Aorta (tissue), 5 donors: Measurements from ENCODE around the gene ADSS1. TPM values are rescaled to one million over a fixed set of nuclear protein-coding genes. Genes with fewer than 3 reads are reported as not detected.

Experiments
- ATAC-seq: fragments of 200-7000 bp; cut with Tn5 transposase; one replicate; pipeline ENCODE4 v1.9.1; 2022; ENCODE audit warnings: moderate library complexity; ENCODE audit not compliant: low FRiP score
- DNase-seq, 2 donors: peaks; one replicate each; pipeline ENCODE4 v3.0.0-alpha.2; 2020
- H3K27ac ChIP-seq, 2 donors: one replicate each; pipeline ENCODE4 v1.5.1; 2013; ENCODE audit warnings: low read length in 2 of 2, mild to moderate bottlenecking in 2 of 2, moderate library complexity in 2 of 2, control low read depth in 1 of 2, inconsistent platforms in 1 of 2, low read depth in 1 of 2
- H3K27me3 ChIP-seq, 2 donors: one replicate each; pipeline ENCODE4 v1.6.1; 2013; ENCODE audit warnings: control low read depth in 1 of 2, low read length in 1 of 2, mild to moderate bottlenecking in 1 of 2, moderate library complexity in 1 of 2; ENCODE audit not compliant: insufficient read depth in 2 of 2, control insufficient read depth in 1 of 2
- H3K36me3 ChIP-seq, 2 donors: one replicate each; pipeline ENCODE4 v1.6.1; 2013; ENCODE audit warnings: control low read depth in 1 of 2, low read length in 1 of 2, mild to moderate bottlenecking in 1 of 2; ENCODE audit not compliant: insufficient read depth in 2 of 2, control insufficient read depth in 1 of 2
- H3K4me1 ChIP-seq, 2 donors: one replicate each; pipeline ENCODE4 v1.6.1; 2013; ENCODE audit warnings: low read length in 2 of 2, control low read depth in 1 of 2, mild to moderate bottlenecking in 1 of 2, moderate library complexity in 1 of 2; ENCODE audit not compliant: insufficient read depth in 2 of 2, control insufficient read depth in 1 of 2
- H3K4me3 ChIP-seq, 2 donors: one replicate each; pipeline ENCODE4 v1.5.1; 2013; ENCODE audit warnings: low read length in 2 of 2, control low read depth in 1 of 2, mild to moderate bottlenecking in 1 of 2
- H3K9me3 ChIP-seq: one replicate; pipeline ENCODE4 v1.6.1; 2013; ENCODE audit warnings: mild to moderate bottlenecking, low read length; ENCODE audit not compliant: control insufficient read depth
- WGBS, 2 donors: extraction: QIAGEN DNeasy Blood & Tissue Kit; methylation state at CpG; one replicate each; pipeline ENCODE4 v1.1.7; 2013; 5-methylcytosine and 5-hydroxymethylcytosine counted together
- intact Hi-C, 2 donors: fragments of 100-400 bp; cut with DNase I; formaldehyde crosslinking; loops; one replicate each; pipeline versions ENCODE4 v1.14.2 to v1.15.0; 2022
- polyA plus RNA-seq, 2 donors: library from polyadenylated mRNA; stranded (reverse); fragments of 200-250 nt; gene quantifications; one replicate each; pipeline ENCODE4 v1.2.3, GENCODE V29; 2013
- total RNA-seq, 2 donors: library from RNA; stranded (reverse); fragmentation: NEBNext Ultra II Directional; extraction: Animal tissue kit (Norgen Biotek cat#: 25700); gene quantifications; one replicate each; pipeline ENCODE4 v1.2.1, GENCODE V29; 2021
- donor health status: healthy with polysubstance abuse.
- donor health status: Bipolar disorder and iron deficiency.
- donor health status: DM: no; HTN: no; CAD: no.
- donor health status: DM: no; HTN: no; CAD: no.
- donor health status: DM: yes; HTN: yes; CAD: no.

Gene ADSS1
- total and polyA plus RNA-seq, 4 donors: 25.0 to 80.2 (median 54.0) TPM

GRCh38 chr14:104696671-104697316, 27.2 kb upstream of the ADSS1 start:
- WGBS, 2 donors: 62 to 64% methylated on average over 9 to 14 of the region's 14 CpGs
- Histone ChIP-seq H3K27me3 (no peaks in the 10 kb centered on the region), H3K36me3 (no peaks in the 10 kb centered on the region), H3K4me1 (no peaks in the 10 kb centered on the region), H3K4me3 (no peak overlapping the region), H3K9me3 (no peaks in the 10 kb centered on the region), H3K27ac (peak overlapping the region in 1 of 2 donors; percentile 17)
- DNase-seq: no peak
- intact Hi-C loops: no loop called here
- no peak for ATAC-seq

DNA sequence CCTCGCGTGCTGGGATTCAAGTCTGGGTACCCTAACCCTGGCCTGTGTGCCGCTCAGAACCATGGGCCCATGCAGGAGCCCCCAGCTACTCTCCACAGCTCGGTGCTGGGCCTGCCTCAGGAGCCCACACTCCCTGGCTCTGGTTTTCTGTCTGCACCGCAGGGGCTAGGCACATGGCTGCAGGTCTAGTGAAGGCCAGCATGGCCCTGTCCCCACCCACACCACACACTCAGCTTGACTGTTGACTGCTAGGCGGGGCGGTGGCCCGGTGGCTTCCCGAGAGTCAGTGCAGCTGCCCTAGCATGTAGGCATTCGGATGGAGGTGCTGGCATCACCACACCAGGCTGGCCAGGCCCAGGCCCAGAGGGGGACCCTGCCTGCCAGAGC, 26.7 kb upstream of the ADSS1 start:
- no peaks in the 10 kb centered on the region for H3K9me3 ChIP-seq
- ATAC-seq: no peak
- H3K27me3 ChIP-seq: no peaks in the 10 kb centered on the region
- intact Hi-C loops: no loop called here
- H3K4me1 ChIP-seq: no peaks in the 10 kb centered on the region
- no peak overlapping the region for H3K4me3 ChIP-seq
- DNase-seq: no peak
- H3K36me3 ChIP-seq: no peaks in the 10 kb centered on the region
- no peak overlapping the region for H3K27ac ChIP-seq
- WGBS, 2 donors: 71 to 84% methylated on average over 10 of the region's 10 CpGs

DNA sequence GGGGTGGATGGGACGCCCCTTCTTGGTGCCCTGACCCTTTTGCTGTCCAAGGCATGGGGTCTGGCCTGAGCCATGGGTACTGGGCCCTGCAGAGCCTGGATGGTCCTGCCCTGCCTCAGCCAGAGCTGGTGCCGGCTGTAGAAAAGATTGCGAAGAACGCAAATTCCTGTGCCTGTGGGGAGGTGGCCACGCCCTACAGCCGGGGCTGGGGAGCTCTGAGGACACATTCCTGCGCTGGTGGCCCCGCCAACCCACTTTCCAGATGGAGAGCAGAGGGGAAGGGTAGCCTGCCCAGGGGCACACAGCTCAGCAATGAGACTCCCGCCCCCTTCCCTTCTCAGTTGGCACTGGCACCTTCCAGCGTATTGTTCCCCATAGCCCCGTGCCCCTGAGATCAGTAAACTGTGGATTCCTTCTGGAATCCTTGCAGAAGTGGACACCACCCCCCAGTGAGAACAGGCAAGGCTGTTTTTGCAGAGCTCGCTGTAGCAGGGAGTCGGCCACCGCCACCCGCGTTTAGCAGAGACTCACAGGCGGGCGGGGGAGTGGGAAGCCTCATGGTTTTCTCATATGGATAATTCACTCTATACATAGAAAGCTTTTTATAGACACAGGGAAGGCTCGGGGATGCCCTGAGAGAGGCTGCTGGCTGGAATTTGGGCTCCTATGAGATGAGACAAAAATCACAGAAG, 26.0 kb upstream of the ADSS1 start:
- Histone ChIP-seq H3K27ac (no peak overlapping the region), H3K27me3 (no peaks in the 10 kb centered on the region), H3K4me3 (no peak overlapping the region), H3K9me3 (no peaks in the 10 kb centered on the region), H3K36me3 (peaks cover 0 to under 1% of the 10 kb centered on the region in 2 donors), H3K4me1 (no peaks in the 10 kb centered on the region)
- 43 to 45% methylated on average over 19 of the region's 19 CpGs for WGBS, 2 donors
- DNase-seq (no peak), ATAC-seq (no peak)
- intact Hi-C loops: no loop called here

GRCh38 chr14:104698688-104699425, 25.2 kb upstream of the ADSS1 start:
- Histone ChIP-seq H3K27me3 (no peaks in the 10 kb centered on the region), H3K4me1 (no peaks in the 10 kb centered on the region), H3K27ac (no peak overlapping the region), H3K36me3 (peaks cover 0 to 5% of the 10 kb centered on the region in 2 donors), H3K4me3 (no peak overlapping the region), H3K9me3 (no peaks in the 10 kb centered on the region)
- ATAC-seq: peak; percentile 60
- peak; percentile 82 to 91 for DNase-seq
- intact Hi-C loops: no loop called here
- WGBS, 2 donors: 13 to 15% methylated on average over 24 of the region's 24 CpGs

- no peaks in the 10 kb centered on the region for H3K4me1 ChIP-seq
- WGBS, 2 donors: 41 to 56% methylated on average over 12 of the region's 12 CpGs
- H3K4me3 ChIP-seq: no peak overlapping the region
- no peak for ATAC-seq
- no peak for DNase-seq
- intact Hi-C loops: no loop called here
- no peak overlapping the region for H3K27ac ChIP-seq
- no peaks in the 10 kb centered on the region for H3K27me3 ChIP-seq
- H3K36me3 ChIP-seq: peaks cover 0 to 5% of the 10 kb centered on the region in 2 donors
- H3K9me3 ChIP-seq: no peaks in the 10 kb centered on the region
These were observed 24.6 kb upstream of the ADSS1 start for GRCh38 chr14:104699426-104699748.

- DNase-seq: no peak
- WGBS, 2 donors: 49 to 52% methylated on average over 14 of the region's 14 CpGs
- intact Hi-C loops: no loop called here
- Histone ChIP-seq H3K4me1 (no peaks in the 10 kb centered on the region), H3K27ac (no peak overlapping the region), H3K9me3 (no peaks in the 10 kb centered on the region), H3K36me3 (peaks cover 0 to 5% of the 10 kb centered on the region in 2 donors), H3K4me3 (no peak overlapping the region), H3K27me3 (no peaks in the 10 kb centered on the region)
- no peak for ATAC-seq
These were observed 23.8 kb upstream of the ADSS1 start for GRCh38 chr14:104700225-104700651.

DNA sequence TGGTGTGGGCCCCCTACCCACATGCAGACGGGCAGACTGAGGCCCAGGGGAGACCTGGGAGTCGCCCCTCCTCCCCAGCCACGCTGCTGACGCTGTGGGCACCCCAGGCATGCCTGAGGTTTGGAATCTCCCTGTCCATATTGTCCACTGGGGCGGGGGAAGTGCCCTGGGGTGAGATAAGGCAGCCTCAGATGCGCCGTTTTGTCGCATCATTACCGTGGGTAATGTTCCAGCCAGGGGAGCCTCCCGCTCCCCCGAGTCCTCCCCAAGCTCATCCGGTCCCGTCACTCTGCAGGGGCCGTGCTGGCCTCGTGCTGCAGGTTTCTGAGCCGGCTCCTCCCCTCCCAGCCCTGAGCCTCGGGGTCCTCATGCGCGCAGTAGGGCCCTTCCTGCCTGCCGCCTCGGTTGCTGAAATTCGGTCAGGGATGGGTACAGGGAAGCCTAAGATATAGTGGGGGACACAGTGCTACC, 23.2 kb upstream of the ADSS1 start:
- ATAC-seq: no peak
- WGBS, 2 donors: 87 to 88% methylated on average over 22 of the region's 22 CpGs
- Histone ChIP-seq H3K4me1 (no peaks in the 10 kb centered on the region), H3K27me3 (no peaks in the 10 kb centered on the region), H3K27ac (no peak overlapping the region), H3K4me3 (no peak overlapping the region), H3K36me3 (peaks cover 0 to 5% of the 10 kb centered on the region in 2 donors), H3K9me3 (no peaks in the 10 kb centered on the region)
- DNase-seq: no peak
- intact Hi-C loops: no loop called here

GRCh38 chr14:104701383-104702076, 22.5 kb upstream of the ADSS1 start:
- H3K36me3 ChIP-seq: peaks cover 0 to 5% of the 10 kb centered on the region in 2 donors
- no peak overlapping the region for H3K4me3 ChIP-seq
- H3K27me3 ChIP-seq: no peaks in the 10 kb centered on the region
- WGBS, 2 donors: 89 to 91% methylated on average over 46 of the region's 46 CpGs
- no peaks in the 10 kb centered on the region for H3K4me1 ChIP-seq
- H3K27ac ChIP-seq: no peak overlapping the region
- ATAC-seq (no peak), DNase-seq (no peak)
- intact Hi-C loops: no loop called here
- H3K9me3 ChIP-seq: no peaks in the 10 kb centered on the region
